GM18505 (cell line): ENCODE data around the gene SCNN1A.
A peak's percentile ranks its signal among the peaks of the same experiment; 100 is the strongest.
"Not testable (repeated sequence)": the region's sequence is repeated elsewhere in the genome, so short reads cannot be mapped to it uniquely, and the experiment has no call there.

Experiments used
- ATAC-seq: cut with Tn5 transposase; IDR thresholded peaks from one replicate; pipeline ENCODE4 v1.9.1; 2021; ENCODE audit not compliant: unreplicated experiment
- POLR2A ChIP-seq: IDR thresholded peaks from 4 replicates; pipeline ENCODE4 v1.6.1; 2011; ENCODE audit warnings: borderline replicate concordance; ENCODE audit not compliant: insufficient read depth, insufficient read length; ENCODE audit errors: extremely low read depth

SCNN1A gene

GRCh38 chr12:6342140-6342889, 33.0 kb downstream of the SCNN1A start:
- TF ChIP-seq POLR2A, result no peak
- no peak for ATAC-seq

- no peak for ATAC-seq
- TF ChIP-seq POLR2A, result no peak
Observed at GRCh38 chr12:6341417-6342139, 33.8 kb downstream of the SCNN1A start, which contains the start of gene TNFRSF1A. TNFRSF1A (minus strand) TSS chr12:6342076; CDS start chr12:6341814, 262 bp downstream.

GRCh38 chr12:6340745-6341416, 34.5 kb downstream of the SCNN1A start:
- no peak for ATAC-seq
- no peak for TF ChIP-seq POLR2A

GRCh38 chr12:6340032-6340638, 35.2 kb downstream of the SCNN1A start:
- no peak for TF ChIP-seq POLR2A
- no peak for ATAC-seq

GRCh38 chr12:6338955-6339354, 36.4 kb downstream of the SCNN1A start:
- no peak for TF ChIP-seq POLR2A
- ATAC-seq, result no peak

GRCh38 chr12:6338536-6338935, 36.8 kb downstream of the SCNN1A start:
- not testable (repeated sequence) for ATAC-seq

GRCh38 chr12:6337958-6338433, 37.4 kb downstream of the SCNN1A start:
- no peak for ATAC-seq
- no peak for TF ChIP-seq POLR2A

- no peak for ATAC-seq
- no peak for TF ChIP-seq POLR2A
Observed at GRCh38 chr12:6336889-6337853, 38.2 kb downstream of the SCNN1A start.

GRCh38 chr12:6336079-6336888, 39.1 kb downstream of the SCNN1A start:
- no peak for ATAC-seq
- peak; percentile 11 for TF ChIP-seq POLR2A

GRCh38 chr12:6335451-6336078, 39.8 kb downstream of the SCNN1A start:
- TF ChIP-seq POLR2A, result peak; percentile 60
- ATAC-seq, result peak; percentile 67

GRCh38 chr12:6334940-6335450, 40.4 kb downstream of the SCNN1A start:
- no peak for TF ChIP-seq POLR2A
- ATAC-seq, result no peak
